Activated naive CD4-positive, alpha-beta T cell treated with anti-CD3 and anti-CD28 coated beads, Interleukin-2, amount 50 U/mL, for 24 hours (primary cell): Measurements from ENCODE around the gene CD82.
A peak's percentile ranks its signal among the peaks of the same experiment; 100 is the strongest.

Experiments used
- H3K27ac Mint-ChIP-seq: one replicate; pipeline ENCODE4 v1.8.0; 2021; ENCODE audit warnings: mild to moderate bottlenecking, mixed read lengths
- H3K27me3 Mint-ChIP-seq: one replicate; pipeline ENCODE4 v1.8.0; 2021; ENCODE audit warnings: mixed read lengths
- H3K36me3 Mint-ChIP-seq: one replicate; pipeline ENCODE4 v1.8.0; 2021; ENCODE audit warnings: mixed read lengths
- H3K4me1 Mint-ChIP-seq: one replicate; pipeline ENCODE4 v1.8.0; 2021; ENCODE audit warnings: mixed read lengths
- H3K4me3 Mint-ChIP-seq: one replicate; pipeline ENCODE4 v1.8.0; 2021; ENCODE audit warnings: mild to moderate bottlenecking, mixed read lengths
- H3K9me3 Mint-ChIP-seq: one replicate; pipeline ENCODE4 v1.8.0; 2021; ENCODE audit warnings: mixed read lengths

Gene CD82

DNA sequence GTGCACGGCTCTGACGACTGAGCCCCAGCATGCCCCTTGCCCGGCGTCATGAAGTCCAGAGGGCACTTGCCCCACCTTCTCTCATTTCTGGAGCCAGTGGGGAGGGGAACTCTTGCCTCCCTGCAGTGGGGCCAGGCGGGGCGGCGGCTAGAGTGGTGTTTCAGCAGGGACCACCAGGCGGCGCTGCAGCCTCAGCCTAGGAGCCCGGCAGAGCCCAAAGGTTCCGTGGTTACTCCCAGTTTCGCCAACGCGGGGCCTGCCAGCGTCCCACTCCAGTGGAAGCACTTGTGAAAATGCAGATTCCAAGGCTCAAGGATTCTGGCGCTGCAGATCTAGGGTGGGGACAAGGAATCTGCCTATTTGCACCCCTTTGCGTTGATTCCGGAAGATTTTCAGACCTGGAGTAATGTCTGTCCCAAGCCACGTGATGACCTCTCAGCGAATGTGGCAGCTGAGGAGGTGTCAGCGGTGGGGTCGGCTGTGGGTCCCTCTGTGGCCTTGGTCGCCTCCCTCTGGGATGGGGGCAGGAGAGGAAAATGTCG is 55.7 kb downstream of the CD82 start:
- Mint-ChIP-seq H3K27ac (no peak overlapping the region), H3K27me3 (no peaks in the 10 kb centered on the region), H3K9me3 (no peaks in the 10 kb centered on the region), H3K36me3 (peaks cover 13% of the 10 kb centered on the region), H3K4me3 (no peak overlapping the region), H3K4me1 (peaks cover 50% of the 10 kb centered on the region)

DNA sequence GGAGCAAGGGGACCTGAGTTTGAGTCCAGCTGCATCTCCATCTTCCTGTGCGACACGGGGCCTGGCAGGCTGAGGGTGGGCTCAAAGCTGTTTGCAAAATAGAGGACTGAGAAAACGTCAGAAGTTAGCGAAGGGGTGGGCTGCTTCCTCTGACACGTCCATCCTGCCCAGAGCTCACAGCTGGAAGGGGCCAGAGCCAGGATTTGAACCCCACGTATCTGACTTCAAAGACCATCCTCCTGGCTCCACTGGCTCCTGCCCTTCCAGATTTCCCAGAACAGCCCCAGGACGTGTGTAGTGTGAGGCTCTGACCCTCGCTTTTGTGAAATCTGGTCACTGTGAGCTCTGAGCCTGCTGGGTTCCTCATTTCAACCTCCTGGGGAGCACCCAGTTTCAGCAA is 56.3 kb downstream of the CD82 start:
- H3K27ac Mint-ChIP-seq = peak overlapping the region; percentile 46
- H3K36me3 Mint-ChIP-seq = peaks cover 13% of the 10 kb centered on the region
- H3K4me1 Mint-ChIP-seq = peaks cover 44% of the 10 kb centered on the region
- H3K9me3 Mint-ChIP-seq = no peaks in the 10 kb centered on the region
- no peaks in the 10 kb centered on the region for H3K27me3 Mint-ChIP-seq
- H3K4me3 Mint-ChIP-seq = no peak overlapping the region

DNA sequence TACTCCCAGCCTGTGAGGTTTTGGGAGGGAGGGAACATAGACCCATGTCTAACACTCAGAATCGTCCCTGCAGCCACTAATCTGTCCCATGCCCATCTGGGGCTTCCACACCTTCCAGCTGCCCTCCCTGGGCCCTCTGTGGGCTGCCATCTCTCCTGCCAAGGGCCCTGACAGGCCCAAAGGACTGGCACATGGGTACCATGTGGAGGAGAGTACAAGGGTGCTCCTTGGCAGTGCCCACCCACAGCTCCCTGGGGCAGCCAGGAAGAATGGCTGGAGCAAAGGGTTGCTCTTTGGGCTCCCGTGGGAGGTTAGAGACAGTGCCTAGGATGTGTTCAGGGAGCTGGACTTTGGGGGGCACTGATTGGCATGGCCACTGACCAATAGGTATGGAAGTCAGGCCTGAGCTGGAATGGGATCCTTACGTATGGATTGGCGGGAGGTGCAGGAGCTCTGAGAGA is 56.8 kb downstream of the CD82 start:
- H3K27me3 Mint-ChIP-seq = no peaks in the 10 kb centered on the region
- peak overlapping the region; percentile 46 for H3K27ac Mint-ChIP-seq
- no peaks in the 10 kb centered on the region for H3K9me3 Mint-ChIP-seq
- no peak overlapping the region for H3K4me3 Mint-ChIP-seq
- H3K4me1 Mint-ChIP-seq = peaks cover 41% of the 10 kb centered on the region
- H3K36me3 Mint-ChIP-seq = peaks cover 11% of the 10 kb centered on the region

DNA sequence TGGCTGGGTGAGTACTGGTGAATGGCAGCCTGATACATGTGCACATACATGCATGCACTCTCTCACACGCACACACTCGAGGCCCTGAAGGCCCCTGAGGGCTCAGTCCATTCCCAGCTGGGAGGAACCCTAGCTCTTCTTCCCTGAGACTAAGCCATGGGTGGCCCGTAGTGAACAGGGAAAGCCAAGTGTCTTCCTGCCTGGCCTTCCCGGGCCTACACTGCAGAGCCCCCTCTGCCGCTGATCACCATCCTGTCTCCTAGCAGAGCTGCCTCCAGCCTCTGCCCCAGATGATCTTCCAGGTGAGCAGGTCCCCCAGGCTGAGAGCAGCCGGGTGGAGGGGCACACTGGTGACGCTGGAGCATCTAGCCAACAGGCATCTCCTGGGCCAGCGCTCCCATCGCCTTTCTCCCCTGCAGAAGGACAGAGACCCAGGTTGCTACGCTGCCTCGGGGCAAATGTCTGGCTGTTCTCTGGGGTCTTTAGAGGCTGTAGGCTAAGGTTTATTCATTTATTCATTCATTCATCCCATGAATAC is 57.3 kb downstream of the CD82 start:
- H3K4me1 Mint-ChIP-seq = peaks cover 41% of the 10 kb centered on the region
- H3K4me3 Mint-ChIP-seq = no peak overlapping the region
- peak overlapping the region; percentile 61 for H3K27ac Mint-ChIP-seq
- peaks cover 11% of the 10 kb centered on the region for H3K36me3 Mint-ChIP-seq
- H3K9me3 Mint-ChIP-seq = no peaks in the 10 kb centered on the region
- no peaks in the 10 kb centered on the region for H3K27me3 Mint-ChIP-seq

DNA sequence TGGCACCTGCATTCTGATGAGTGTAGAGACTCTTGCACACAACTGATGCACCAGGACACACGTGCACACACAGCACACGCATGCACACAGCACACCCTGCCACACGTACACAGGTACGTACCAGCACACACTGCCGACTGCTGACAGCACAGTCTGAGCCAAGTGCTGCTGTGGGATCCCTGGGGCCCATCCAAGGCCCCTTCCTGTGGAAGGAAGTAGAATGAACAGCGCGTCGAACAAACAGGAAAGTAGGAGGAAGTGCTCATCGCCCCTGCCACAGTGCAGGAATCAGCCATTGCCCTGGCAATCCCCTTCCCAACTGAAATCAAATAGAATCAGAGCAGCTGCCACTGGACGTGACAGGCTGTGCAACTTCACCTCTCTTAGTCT is 57.9 kb downstream of the CD82 start:
- no peaks in the 10 kb centered on the region for H3K27me3 Mint-ChIP-seq
- H3K27ac Mint-ChIP-seq = peak overlapping the region; percentile 86
- H3K4me1 Mint-ChIP-seq = peaks cover 41% of the 10 kb centered on the region
- H3K36me3 Mint-ChIP-seq = peaks cover 11% of the 10 kb centered on the region
- H3K4me3 Mint-ChIP-seq = no peak overlapping the region
- H3K9me3 Mint-ChIP-seq = no peaks in the 10 kb centered on the region

DNA sequence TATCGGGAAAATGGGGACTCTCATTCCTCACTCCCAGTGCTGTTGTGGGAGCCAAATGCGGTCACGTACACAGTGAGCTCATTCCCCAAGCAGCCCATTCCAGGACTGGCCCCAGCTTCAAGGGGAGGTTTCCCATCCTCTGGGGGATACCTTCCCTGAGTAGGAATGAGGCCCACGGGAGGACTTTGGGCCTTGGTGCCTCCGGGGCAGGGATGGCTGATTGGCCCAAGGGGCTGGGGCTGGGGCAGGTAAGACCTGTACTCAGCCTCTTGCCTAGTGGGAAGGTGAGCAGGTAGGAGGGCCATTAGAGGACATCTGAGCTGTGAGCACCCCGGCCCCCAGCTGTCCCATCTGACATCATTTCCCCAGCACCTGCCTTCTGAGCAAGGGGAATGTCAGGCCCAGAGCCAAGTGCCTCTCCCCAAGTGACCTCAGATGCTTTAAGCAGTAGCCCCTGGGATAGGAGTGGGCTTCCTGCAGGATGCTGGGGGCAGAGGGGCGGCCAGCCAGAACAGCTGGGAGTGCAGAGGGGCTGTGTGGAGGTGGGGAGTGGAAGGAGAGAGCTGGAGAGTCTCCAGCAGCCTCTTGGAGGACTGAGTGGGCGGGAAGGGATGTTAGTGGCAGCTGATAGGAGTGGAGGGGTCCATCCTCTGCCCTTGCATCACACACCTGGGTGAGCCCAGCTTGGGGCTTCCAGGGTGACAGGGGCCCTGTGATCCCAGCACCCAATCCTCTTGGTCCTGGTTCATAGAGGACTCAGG is 58.4 kb downstream of the CD82 start:
- Mint-ChIP-seq H3K9me3 (no peaks in the 10 kb centered on the region), H3K4me3 (no peak overlapping the region), H3K27me3 (no peaks in the 10 kb centered on the region), H3K27ac (peak overlapping the region; percentile 86), H3K4me1 (peaks cover 41% of the 10 kb centered on the region), H3K36me3 (peaks cover 9% of the 10 kb centered on the region)

DNA sequence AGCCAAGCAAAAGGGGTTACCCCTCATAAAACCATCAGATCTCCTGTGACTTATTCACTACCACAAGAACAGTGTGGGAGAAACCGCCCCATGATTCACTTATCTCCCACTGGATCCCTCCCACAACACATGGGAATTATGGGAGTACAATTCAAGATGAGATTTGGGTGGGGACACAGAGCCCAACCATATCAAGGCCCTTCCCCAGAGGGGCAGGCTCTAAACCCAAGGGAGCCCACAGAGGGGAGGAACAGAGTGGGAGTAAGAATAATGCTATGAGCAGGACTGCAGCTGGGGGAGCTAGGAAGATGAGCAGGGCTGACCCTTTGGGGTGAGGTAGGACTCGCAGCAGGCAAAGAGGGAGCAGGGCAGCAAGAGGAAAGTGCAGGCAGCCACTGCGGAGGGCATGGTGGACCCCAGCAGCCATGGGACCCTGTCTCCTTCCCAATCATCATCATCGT is 59.3 kb downstream of the CD82 start:
- Mint-ChIP-seq H3K27me3 (no peaks in the 10 kb centered on the region), H3K9me3 (no peaks in the 10 kb centered on the region), H3K4me1 (peaks cover 41% of the 10 kb centered on the region), H3K27ac (peak overlapping the region; percentile 83), H3K36me3 (peaks cover 7% of the 10 kb centered on the region), H3K4me3 (no peak overlapping the region)

DNA sequence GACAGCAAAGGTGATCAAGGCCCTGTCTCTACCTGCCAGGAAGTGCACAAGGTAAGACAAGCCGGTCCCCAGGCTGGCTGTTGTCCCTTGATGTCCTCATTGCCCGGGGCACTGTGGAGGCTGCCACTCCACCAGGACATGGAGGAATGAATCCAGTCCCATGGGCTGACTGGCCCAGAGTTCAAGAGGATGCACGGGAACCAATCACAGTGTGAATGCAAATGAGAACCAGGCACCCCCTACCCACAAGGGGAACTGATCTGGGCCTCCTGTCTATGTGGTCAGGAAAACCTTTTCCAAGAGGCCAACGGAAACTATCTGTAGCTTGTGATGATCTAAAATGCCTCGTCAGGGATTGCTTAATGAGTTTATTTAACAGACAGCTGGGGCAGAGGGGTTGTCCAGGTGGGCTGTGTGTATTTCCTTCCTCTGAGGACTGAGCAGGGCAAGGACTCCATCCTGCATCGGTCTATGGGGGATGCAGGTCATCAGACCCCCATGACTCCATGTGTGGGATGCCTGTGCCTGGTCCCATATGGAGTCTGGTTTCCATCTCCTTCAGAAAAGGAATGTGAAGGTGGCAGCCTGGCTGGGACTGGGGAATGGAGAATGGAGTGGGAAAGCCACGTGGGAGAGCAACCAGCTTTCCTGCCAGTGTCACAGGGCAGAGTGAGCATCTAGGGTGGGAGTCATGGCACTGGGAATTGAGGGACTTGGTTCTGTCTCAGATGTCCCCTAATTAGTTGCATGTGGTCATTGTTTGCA is 60.5 kb downstream of the CD82 start:
- Mint-ChIP-seq H3K36me3 (peaks cover 4% of the 10 kb centered on the region), H3K4me3 (no peak overlapping the region), H3K4me1 (peaks cover 37% of the 10 kb centered on the region), H3K9me3 (no peaks in the 10 kb centered on the region), H3K27ac (peak overlapping the region; percentile 84), H3K27me3 (no peaks in the 10 kb centered on the region)

DNA sequence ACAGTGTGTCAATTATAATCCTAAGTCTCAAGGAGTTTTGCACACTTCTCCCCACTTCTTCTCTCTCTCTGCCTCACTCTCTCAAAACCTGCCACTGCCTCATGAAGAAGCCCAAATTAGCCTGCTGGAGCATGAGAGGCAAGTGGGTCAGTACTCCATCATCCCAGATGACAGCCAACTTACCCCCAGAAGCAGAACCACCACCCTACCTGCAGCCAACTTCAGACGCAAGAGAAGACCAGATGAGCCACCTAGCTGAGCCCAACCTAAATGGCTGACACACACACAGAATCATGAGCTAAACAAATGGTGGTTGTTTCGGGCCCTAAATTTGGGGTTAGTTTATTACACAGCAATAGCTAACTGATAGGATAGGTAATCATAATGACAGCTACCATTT is 61.2 kb downstream of the CD82 start:
- no peaks in the 10 kb centered on the region for H3K9me3 Mint-ChIP-seq

DNA sequence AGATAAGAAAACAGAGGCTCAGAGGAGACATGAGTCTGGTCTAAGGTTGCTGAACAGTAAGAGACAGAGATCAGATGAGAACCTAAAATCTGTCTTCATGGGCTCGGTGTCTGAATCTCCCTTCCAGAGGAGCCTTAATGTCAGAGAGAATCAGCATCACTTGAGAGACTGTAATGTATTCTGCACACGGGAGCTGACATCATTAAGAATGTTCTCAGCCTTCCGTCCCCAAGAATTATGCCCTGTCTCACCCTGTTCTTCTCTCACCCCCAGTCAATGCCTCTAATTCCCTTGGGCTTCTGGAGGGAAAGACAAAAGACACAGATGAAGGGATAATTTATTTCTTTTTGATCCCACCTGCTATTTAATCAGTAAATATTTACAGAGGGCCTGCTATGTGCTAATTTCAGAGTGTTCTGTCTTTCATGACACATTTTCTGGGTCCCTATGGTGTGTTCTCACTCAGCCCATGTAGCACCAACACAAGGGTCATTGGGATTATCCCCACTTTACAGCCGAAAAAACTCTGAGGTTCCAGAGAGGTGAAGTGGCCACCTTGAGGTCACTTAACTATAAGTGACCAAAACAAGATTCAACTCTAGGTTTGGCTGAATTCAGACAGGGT is 61.8 kb downstream of the CD82 start:
- Mint-ChIP-seq H3K36me3 (peaks cover 2% of the 10 kb centered on the region), H3K4me1 (peaks cover 27% of the 10 kb centered on the region), H3K27ac (peak overlapping the region; percentile 23), H3K27me3 (no peaks in the 10 kb centered on the region), H3K4me3 (no peak overlapping the region), H3K9me3 (no peaks in the 10 kb centered on the region)

More for the DNA sequence above, 61.2 kb downstream of the CD82 start:
- H3K36me3 Mint-ChIP-seq = peaks cover 2% of the 10 kb centered on the region
- H3K4me3 Mint-ChIP-seq = no peak overlapping the region
- H3K27me3 Mint-ChIP-seq = no peaks in the 10 kb centered on the region
- peaks cover 32% of the 10 kb centered on the region for H3K4me1 Mint-ChIP-seq
- H3K27ac Mint-ChIP-seq = no peak overlapping the region

DNA sequence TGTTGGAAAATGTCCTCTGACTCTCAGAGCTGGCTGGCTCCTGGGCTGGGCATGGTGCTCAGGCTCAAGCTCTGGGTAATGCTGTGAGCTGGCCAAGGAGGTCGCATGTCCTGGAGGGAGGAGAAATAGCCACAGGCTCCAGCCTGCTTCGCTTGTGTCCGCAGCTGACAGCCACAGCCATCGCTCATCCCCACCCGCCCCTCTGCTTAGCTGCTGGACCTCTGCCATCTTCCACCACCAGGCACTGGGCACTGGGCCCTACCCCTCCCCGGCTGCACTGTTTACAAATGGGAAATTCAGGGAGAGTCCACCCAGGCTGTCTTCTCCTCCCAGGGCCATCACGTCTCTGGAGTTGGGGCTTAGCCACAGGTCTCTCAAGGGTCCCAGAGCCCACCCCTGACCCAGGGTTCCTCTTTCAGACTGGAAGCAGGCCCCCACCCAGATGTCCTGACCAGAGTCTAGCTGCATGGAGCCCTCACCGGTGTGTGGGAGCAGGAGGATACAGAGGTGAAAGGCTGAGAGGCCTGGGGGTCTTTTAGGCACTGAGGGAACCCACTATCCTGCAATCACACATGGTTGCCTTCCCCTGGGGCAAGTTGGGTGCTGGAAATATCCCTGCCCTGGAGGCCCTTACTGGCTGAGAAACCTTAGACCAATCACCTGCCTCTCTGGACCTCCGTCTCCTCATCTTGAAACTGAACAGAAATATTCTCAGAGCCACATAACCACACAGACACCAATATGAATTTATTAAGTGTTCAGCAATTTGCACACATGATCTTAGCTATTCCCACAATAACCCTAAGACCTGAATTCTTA is 62.7 kb downstream of the CD82 start:
- H3K36me3 Mint-ChIP-seq = no peaks in the 10 kb centered on the region
- H3K27ac Mint-ChIP-seq = peak overlapping the region; percentile 86
- H3K4me3 Mint-ChIP-seq = no peak overlapping the region
- peaks cover 24% of the 10 kb centered on the region for H3K4me1 Mint-ChIP-seq
- no peaks in the 10 kb centered on the region for H3K27me3 Mint-ChIP-seq
- no peaks in the 10 kb centered on the region for H3K9me3 Mint-ChIP-seq

DNA sequence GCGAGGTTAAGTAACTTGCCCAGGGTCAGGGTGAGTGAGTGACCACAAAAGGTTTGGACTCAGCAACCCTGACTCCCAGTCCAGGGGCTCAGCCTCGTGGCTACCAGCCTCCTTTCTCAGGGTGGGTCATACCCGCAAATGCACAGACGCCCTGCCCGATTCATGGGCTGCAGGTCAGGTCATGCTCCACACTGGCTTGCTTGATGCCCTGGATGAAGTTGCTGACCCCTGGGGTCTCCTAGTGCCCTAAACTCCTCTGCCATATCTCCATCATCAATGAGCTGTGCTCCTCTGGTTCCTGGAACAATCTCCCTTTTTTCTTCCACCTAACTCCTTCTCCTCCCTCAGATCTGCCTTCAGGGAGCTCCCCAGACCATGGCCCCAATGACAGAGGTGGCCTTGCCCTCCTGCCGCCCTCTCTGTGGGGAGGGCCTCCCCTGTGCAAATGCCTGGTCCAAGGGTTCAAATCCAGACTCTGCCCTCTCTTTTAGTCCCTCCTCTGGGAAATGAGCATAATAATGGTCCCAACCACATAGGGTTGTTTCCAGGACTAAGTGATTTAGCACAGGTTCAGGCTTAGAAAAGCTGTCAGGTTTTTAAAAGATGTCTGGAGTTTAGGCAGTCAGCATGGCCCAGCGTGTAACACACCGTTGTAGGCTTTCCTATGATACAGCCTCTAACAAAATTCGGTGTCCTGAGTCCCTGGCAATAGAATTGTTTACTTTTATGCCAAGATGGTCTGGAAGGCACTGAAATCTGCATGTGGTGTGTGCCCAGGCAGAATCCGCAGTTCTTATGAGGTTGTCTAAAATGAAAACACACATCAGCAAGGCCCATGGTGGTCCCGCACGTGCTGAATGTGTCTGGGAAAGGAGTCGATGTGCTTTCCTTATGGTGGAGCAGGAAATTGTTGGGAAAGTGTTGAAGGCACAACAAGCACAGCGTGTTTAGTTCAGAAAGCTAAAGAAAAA is 63.6 kb downstream of the CD82 start:
- H3K27me3 Mint-ChIP-seq = peaks cover 1% of the 10 kb centered on the region
- peaks cover 25% of the 10 kb centered on the region for H3K4me1 Mint-ChIP-seq
- H3K9me3 Mint-ChIP-seq = no peaks in the 10 kb centered on the region
- H3K36me3 Mint-ChIP-seq = no peaks in the 10 kb centered on the region
- H3K4me3 Mint-ChIP-seq = no peak overlapping the region
- H3K27ac Mint-ChIP-seq = peak overlapping the region; percentile 66

DNA sequence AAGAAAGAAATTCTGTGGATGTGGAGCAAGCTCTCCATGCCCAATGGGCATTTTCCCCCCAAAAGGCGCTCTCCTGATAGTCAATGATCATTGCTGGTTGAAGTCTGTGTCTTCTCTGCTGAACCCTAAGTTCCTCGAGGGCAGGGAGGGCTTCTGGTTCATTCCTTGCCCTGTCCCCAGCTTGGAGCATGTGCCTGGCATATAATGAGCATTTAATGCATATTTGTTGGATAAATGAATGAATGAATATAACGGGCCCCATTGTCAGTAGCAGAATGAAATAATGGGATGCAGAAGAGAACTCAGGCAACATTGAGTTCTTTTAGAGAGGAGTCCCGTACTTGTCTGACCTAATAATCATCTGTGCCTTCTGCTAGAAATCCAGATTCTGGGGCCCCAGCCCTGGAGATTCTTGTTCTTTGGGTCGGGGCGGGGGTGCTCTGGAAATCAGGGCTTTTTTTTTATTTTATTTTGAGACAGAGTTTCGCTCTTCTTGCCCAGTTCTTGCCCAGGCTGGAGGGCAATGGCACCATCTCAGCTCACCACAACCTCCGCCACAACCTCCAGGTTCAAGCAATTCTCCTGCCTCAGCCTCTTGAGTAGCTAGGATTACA is 64.4 kb downstream of the CD82 start:
- Mint-ChIP-seq H3K27ac (no peak overlapping the region), H3K4me3 (no peak overlapping the region), H3K27me3 (peaks cover 1% of the 10 kb centered on the region), H3K9me3 (no peaks in the 10 kb centered on the region), H3K4me1 (peaks cover 20% of the 10 kb centered on the region), H3K36me3 (no peaks in the 10 kb centered on the region)
